GOT3 (cell line): ENCODE measurements around the gene TRRAP.

Source experiments
- DNase-seq: peaks from one replicate; lab custom pipeline; 2025; ENCODE audit warnings: mixed read lengths; lab: John Stamatoyannopoulos, UW

TRRAP gene

GRCh38 chr7:99061001-99061776 is 182.9 kb downstream of the TRRAP start:
- DNase-seq, result no peak
